Cardiac fibroblast (primary cell): ENCODE measurements around the gene TBC1D22B.

Source experiments
- DNase-seq, 2 donors: peaks; one replicate each; pipeline versions ENCODE4 v3.0.0 to v3.0.0-alpha.2; 2010; ENCODE audit warnings: low read depth in 2 of 2
- H3K4me3 ChIP-seq, 2 donors: replicated peaks in 1 of 2; 1 replicate in 1 of 2; 2 replicates in 1 of 2; pipeline ENCODE4 v1.5.1; 2011; ENCODE audit warnings: low read depth in 2 of 2, low read length in 2 of 2, mild to moderate bottlenecking in 2 of 2, moderate library complexity in 1 of 2
- CTCF ChIP-seq: IDR thresholded peaks from one replicate; pipeline ENCODE4 v1.5.1; 2011; ENCODE audit warnings: low read depth, mild to moderate bottlenecking, low read length, inconsistent platforms

TBC1D22B gene

GRCh38 chr6:37230104-37230503 is 27.5 kb upstream of the TBC1D22B start:
- no peak overlapping the region for H3K4me3 ChIP-seq
- no peak for TF ChIP-seq CTCF
- no peak for DNase-seq

- TF ChIP-seq CTCF = no peak
- no peak for DNase-seq
- H3K4me3 ChIP-seq = no peak overlapping the region
Observed at GRCh38 chr6:37232430-37233017, 25.0 kb upstream of the TBC1D22B start.

GRCh38 chr6:37233541-37233940 is 24.0 kb upstream of the TBC1D22B start:
- no peak overlapping the region for H3K4me3 ChIP-seq
- no peak for TF ChIP-seq CTCF
- no peak for DNase-seq

- DNase-seq = peak; percentile 40 to 71
- H3K4me3 ChIP-seq = no peak overlapping the region
- no peak for TF ChIP-seq CTCF
Observed at GRCh38 chr6:37236921-37237320, 20.7 kb upstream of the TBC1D22B start.

- no peak for DNase-seq
- no peak for TF ChIP-seq CTCF
- H3K4me3 ChIP-seq = no peak overlapping the region
Observed at GRCh38 chr6:37237789-37238188, 19.8 kb upstream of the TBC1D22B start.

- DNase-seq = peak in 1 of 2 donors; percentile 46
- H3K4me3 ChIP-seq = no peak overlapping the region
- no peak for TF ChIP-seq CTCF
Observed at GRCh38 chr6:37238381-37238780, 19.2 kb upstream of the TBC1D22B start.

- no peak overlapping the region for H3K4me3 ChIP-seq
- DNase-seq = peak; percentile 85 to 89
- no peak for TF ChIP-seq CTCF
Observed at GRCh38 chr6:37239526-37239925, 18.0 kb upstream of the TBC1D22B start.
